ENCODE results near the gene CMSS1.
"Not testable (repeated sequence)": the region's sequence is repeated elsewhere in the genome, so short reads cannot be mapped to it uniquely, and the experiment has no call there.

CMSS1 gene

DNA sequence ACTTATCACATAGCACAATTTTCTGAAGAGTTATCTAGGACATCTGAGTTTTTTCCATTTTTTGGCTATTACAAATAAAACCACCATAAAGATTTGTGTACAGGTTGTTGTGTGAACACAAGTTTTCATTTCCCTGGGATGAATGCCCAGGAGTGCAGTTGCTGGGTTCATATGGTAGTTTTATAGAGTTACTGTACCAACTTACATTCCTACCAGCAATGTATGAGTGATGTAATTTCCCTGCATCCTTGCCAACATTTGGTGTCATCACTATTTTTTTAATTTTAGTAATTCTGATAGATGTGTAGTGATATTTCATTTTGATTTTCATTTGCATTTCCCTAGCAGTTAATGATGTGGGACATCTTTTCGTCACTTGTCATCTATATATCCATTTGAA lies 276.2 kb downstream of the CMSS1 start:
- no peaks in the 10 kb centered on the region for H3K36me3 ChIP-seq (ENCODE audit: control insufficient read depth in 4 of 4, insufficient read depth in 4 of 4, low read length in 3 of 4)
- ChIA-PET CTCF (no interaction called here), POLR2A (no interaction called here)
- no peaks in the 10 kb centered on the region for H3K9me3 ChIP-seq (ENCODE audit: control extremely low read depth in 1 of 5, control insufficient read depth in 4 of 5, insufficient read depth in 2 of 5, low read depth in 1 of 5, low read length in 4 of 5)
- no peak overlapping the region for H3K27ac ChIP-seq (ENCODE audit: insufficient read depth in 1 of 2, low read depth in 1 of 2, low read length in 2 of 2, poor library complexity in 1 of 2, severe bottlenecking in 2 of 2)
- WGBS (ENCODE audit: insufficient coverage) = no CpG with 5 or more reads among the region's 1 CpG
- no peaks in the 10 kb centered on the region for H3K27me3 ChIP-seq (replicated peaks in 2 of 5; ENCODE audit: control insufficient read depth in 4 of 5, insufficient read depth in 5 of 5, low read length in 4 of 5)
- H3K4me1 ChIP-seq (ENCODE audit: control extremely low read depth in 1 of 4, control insufficient read depth in 4 of 4, insufficient read depth in 4 of 4, low read length in 3 of 4) = peaks cover 0 to 14% (median 0%) of the 10 kb centered on the region in 4 experiments
- no peak for DNase-seq
- no peak overlapping the region for H3K4me3 ChIP-seq (ENCODE audit: control insufficient read depth in 1 of 7, extremely low read depth in 1 of 7, insufficient read depth in 4 of 7, low read depth in 2 of 7, low read length in 6 of 7)

DNA sequence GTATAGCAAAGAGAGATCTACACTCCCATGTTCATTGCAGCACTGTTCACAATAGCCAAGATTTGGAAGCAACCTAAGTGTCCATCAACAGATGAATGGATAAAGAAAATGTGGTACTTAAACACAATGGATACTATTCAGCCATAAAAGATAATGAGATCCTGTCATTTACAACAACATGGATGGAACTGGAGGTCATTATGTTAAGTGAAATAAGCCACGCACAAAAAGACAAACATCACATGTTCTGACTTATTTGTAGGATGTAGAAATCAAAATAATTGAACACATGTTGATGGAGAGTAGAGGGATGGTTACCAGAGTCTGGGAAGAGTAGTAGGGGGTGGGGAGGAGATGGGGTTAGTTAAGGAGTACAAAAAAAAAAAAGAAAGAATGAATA lies 278.6 kb downstream of the CMSS1 start:
- DNase-seq; H3K9me3 ChIP-seq (ENCODE audit: control extremely low read depth in 1 of 5, control insufficient read depth in 4 of 5, insufficient read depth in 2 of 5, low read depth in 1 of 5, low read length in 4 of 5); H3K4me1 ChIP-seq (ENCODE audit: control extremely low read depth in 1 of 4, control insufficient read depth in 4 of 4, insufficient read depth in 4 of 4, low read length in 3 of 4); H3K27me3 ChIP-seq (replicated peaks in 2 of 5; ENCODE audit: control insufficient read depth in 4 of 5, insufficient read depth in 5 of 5, low read length in 4 of 5); H3K4me3 ChIP-seq (ENCODE audit: control insufficient read depth in 1 of 7, extremely low read depth in 1 of 7, insufficient read depth in 4 of 7, low read depth in 2 of 7, low read length in 6 of 7); CTCF ChIA-PET; POLR2A ChIA-PET; H3K27ac ChIP-seq (ENCODE audit: insufficient read depth in 1 of 2, low read depth in 1 of 2, low read length in 2 of 2, poor library complexity in 1 of 2, severe bottlenecking in 2 of 2); H3K36me3 ChIP-seq (ENCODE audit: control insufficient read depth in 4 of 4, insufficient read depth in 4 of 4, low read length in 3 of 4): not testable (repeated sequence)
- WGBS (ENCODE audit: insufficient coverage) = no CpG with 5 or more reads among the region's 1 CpG

DNA sequence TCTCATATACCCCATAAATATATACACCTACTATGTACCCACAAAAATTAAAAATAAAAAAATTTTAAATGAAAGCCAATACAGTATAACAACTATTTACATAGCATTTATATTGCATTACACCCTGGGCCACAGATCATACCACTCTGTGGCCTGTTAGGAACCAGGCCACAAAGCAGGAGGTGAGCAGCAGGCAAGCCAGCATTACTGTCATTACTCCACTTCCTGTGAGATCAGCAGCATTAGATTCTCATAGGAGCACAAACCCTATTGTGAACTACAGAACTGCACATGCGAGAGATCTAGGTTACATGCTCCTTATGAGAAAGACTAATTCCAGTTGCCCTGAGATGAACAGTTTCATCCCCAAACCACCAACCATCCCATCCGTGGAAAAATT lies 279.2 kb downstream of the CMSS1 start:
- CTCF ChIA-PET = no interaction called here
- POLR2A ChIA-PET = no interaction called here
- WGBS (ENCODE audit: insufficient coverage) = no CpG with 5 or more reads among the region's 2 CpGs
- H3K9me3 ChIP-seq (ENCODE audit: control extremely low read depth in 1 of 5, control insufficient read depth in 4 of 5, insufficient read depth in 2 of 5, low read depth in 1 of 5, low read length in 4 of 5) = no peaks in the 10 kb centered on the region
- DNase-seq = no peak
- H3K27me3 ChIP-seq (replicated peaks in 2 of 5; ENCODE audit: control insufficient read depth in 4 of 5, insufficient read depth in 5 of 5, low read length in 4 of 5) = no peaks in the 10 kb centered on the region
- no peak overlapping the region for H3K27ac ChIP-seq (ENCODE audit: insufficient read depth in 1 of 2, low read depth in 1 of 2, low read length in 2 of 2, poor library complexity in 1 of 2, severe bottlenecking in 2 of 2)
- no peaks in the 10 kb centered on the region for H3K36me3 ChIP-seq (ENCODE audit: control insufficient read depth in 4 of 4, insufficient read depth in 4 of 4, low read length in 3 of 4)
- H3K4me1 ChIP-seq (ENCODE audit: control extremely low read depth in 1 of 4, control insufficient read depth in 4 of 4, insufficient read depth in 4 of 4, low read length in 3 of 4) = peaks cover 0 to 3% (median 0%) of the 10 kb centered on the region in 4 experiments
- no peak overlapping the region for H3K4me3 ChIP-seq (ENCODE audit: control insufficient read depth in 1 of 7, extremely low read depth in 1 of 7, insufficient read depth in 4 of 7, low read depth in 2 of 7, low read length in 6 of 7)

DNA sequence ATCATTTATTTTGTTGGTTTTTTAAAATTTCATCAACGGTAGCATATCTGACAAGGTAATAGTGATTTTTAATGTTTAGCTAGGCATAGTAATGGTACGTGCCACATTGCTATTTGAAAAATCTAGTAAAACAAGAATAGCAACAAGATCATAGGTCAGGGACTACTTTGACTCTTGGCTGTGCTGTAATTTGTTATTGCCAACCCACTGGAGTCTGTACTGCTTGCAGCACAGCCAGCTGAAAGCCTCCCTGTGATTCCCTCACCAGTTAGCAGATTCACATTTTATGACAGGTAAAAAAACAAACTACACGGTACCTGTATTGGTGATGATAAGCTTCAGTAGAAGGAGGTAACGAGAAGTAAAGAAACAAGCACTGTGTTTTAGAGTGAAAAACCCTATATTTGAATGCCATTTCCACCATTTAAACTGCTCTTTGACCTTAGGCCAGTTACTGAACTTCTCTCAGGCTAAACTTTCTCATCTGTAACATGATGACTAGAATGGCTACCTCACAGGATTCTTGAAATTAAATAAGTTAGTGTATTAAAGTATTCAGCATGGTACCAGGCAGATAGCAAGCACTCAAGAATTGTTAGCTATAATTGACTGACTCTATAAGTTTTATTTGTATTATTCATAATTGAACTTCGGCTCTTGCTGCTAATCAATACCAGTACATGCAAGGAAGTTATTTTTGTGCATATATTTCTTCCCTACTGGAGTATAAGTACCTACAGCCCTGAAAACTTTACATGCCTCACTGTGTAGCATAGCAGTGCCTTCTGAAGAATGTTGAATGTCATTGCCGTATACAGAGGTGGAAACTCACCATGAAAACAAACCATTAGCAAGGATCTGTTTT lies 280.5 kb downstream of the CMSS1 start:
- ChIA-PET CTCF (interaction anchor here (1.0 kb wide), 1 partner anchor 13 kb away, joined by 3 read pairs; no protein-coding TSS in a partner anchor), POLR2A (no interaction called here)
- WGBS (ENCODE audit: insufficient coverage) = 83% methylated on average over 1 of the region's 6 CpGs
- DNase-seq = no peak
- Histone ChIP-seq H3K4me3 (ENCODE audit: control insufficient read depth in 1 of 7, extremely low read depth in 1 of 7, insufficient read depth in 4 of 7, low read depth in 2 of 7, low read length in 6 of 7) (no peak overlapping the region), H3K36me3 (ENCODE audit: control insufficient read depth in 4 of 4, insufficient read depth in 4 of 4, low read length in 3 of 4) (no peaks in the 10 kb centered on the region), H3K4me1 (ENCODE audit: control extremely low read depth in 1 of 4, control insufficient read depth in 4 of 4, insufficient read depth in 4 of 4, low read length in 3 of 4) (peaks cover 0 to 3% (median 0%) of the 10 kb centered on the region in 4 experiments), H3K27ac (ENCODE audit: insufficient read depth in 1 of 2, low read depth in 1 of 2, low read length in 2 of 2, poor library complexity in 1 of 2, severe bottlenecking in 2 of 2) (no peak overlapping the region), H3K27me3 (replicated peaks in 2 of 5; ENCODE audit: control insufficient read depth in 4 of 5, insufficient read depth in 5 of 5, low read length in 4 of 5) (no peaks in the 10 kb centered on the region), H3K9me3 (ENCODE audit: control extremely low read depth in 1 of 5, control insufficient read depth in 4 of 5, insufficient read depth in 2 of 5, low read depth in 1 of 5, low read length in 4 of 5) (no peaks in the 10 kb centered on the region)

DNA sequence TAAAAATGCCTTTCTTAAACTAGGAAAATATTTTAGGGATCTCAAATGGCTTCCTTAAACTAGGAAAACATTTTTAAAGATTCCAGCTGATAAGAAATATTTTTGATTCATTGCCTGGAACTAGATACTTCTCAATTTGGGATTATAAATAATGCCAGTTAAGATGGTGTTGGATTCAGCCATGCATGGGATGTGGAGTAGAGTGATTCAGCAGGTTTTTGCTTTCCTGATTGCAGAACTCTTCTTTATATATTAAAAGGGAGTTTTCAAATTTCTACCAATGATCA lies 281.1 kb downstream of the CMSS1 start:
- Histone ChIP-seq H3K4me3 (ENCODE audit: control insufficient read depth in 1 of 7, extremely low read depth in 1 of 7, insufficient read depth in 4 of 7, low read depth in 2 of 7, low read length in 6 of 7) (no peak overlapping the region), H3K4me1 (ENCODE audit: control extremely low read depth in 1 of 4, control insufficient read depth in 4 of 4, insufficient read depth in 4 of 4, low read length in 3 of 4) (peaks cover 0 to 3% (median 0%) of the 10 kb centered on the region in 4 experiments), H3K27ac (ENCODE audit: insufficient read depth in 1 of 2, low read depth in 1 of 2, low read length in 2 of 2, poor library complexity in 1 of 2, severe bottlenecking in 2 of 2) (no peak overlapping the region), H3K27me3 (replicated peaks in 2 of 5; ENCODE audit: control insufficient read depth in 4 of 5, insufficient read depth in 5 of 5, low read length in 4 of 5) (no peaks in the 10 kb centered on the region), H3K36me3 (ENCODE audit: control insufficient read depth in 4 of 4, insufficient read depth in 4 of 4, low read length in 3 of 4) (no peaks in the 10 kb centered on the region), H3K9me3 (ENCODE audit: control extremely low read depth in 1 of 5, control insufficient read depth in 4 of 5, insufficient read depth in 2 of 5, low read depth in 1 of 5, low read length in 4 of 5) (no peaks in the 10 kb centered on the region)
- ChIA-PET CTCF (no interaction called here), POLR2A (no interaction called here)
- no peak for DNase-seq

DNA sequence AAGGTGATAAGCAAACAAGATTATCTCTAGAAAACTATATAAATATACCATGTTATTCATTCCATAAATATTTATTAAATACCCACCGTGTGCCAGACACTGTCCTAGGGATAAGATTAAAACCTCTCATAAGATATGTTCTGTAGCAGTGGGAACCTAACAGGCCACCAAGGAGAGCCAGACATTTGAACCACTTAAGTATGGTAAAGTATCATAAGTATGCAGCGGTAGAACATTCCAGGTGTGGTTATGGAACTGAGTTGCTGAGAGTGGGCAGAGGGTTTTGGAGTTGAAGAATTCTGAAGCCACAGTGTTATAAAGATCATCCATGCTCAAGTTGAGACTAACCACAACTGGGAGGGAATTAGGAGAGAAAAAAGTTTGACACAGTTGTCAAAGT lies 282.0 kb downstream of the CMSS1 start:
- no peaks in the 10 kb centered on the region for H3K9me3 ChIP-seq (ENCODE audit: control extremely low read depth in 1 of 5, control insufficient read depth in 4 of 5, insufficient read depth in 2 of 5, low read depth in 1 of 5, low read length in 4 of 5)
- H3K36me3 ChIP-seq (ENCODE audit: control insufficient read depth in 4 of 4, insufficient read depth in 4 of 4, low read length in 3 of 4) = peaks cover 0 to 2% (median 0%) of the 10 kb centered on the region in 4 experiments
- POLR2A ChIA-PET = no interaction called here
- DNase-seq = no peak
- H3K27ac ChIP-seq (ENCODE audit: insufficient read depth in 1 of 2, low read depth in 1 of 2, low read length in 2 of 2, poor library complexity in 1 of 2, severe bottlenecking in 2 of 2) = no peak overlapping the region
- H3K4me3 ChIP-seq (ENCODE audit: control insufficient read depth in 1 of 7, extremely low read depth in 1 of 7, insufficient read depth in 4 of 7, low read depth in 2 of 7, low read length in 6 of 7) = no peak overlapping the region
- CTCF ChIA-PET = no interaction called here
- H3K27me3 ChIP-seq (replicated peaks in 2 of 5; ENCODE audit: control insufficient read depth in 4 of 5, insufficient read depth in 5 of 5, low read length in 4 of 5) = no peaks in the 10 kb centered on the region
- 100% methylated on average over 1 of the region's 2 CpGs for WGBS (ENCODE audit: insufficient coverage)
- H3K4me1 ChIP-seq (ENCODE audit: control extremely low read depth in 1 of 4, control insufficient read depth in 4 of 4, insufficient read depth in 4 of 4, low read length in 3 of 4) = peaks cover 0 to 3% (median 0%) of the 10 kb centered on the region in 4 experiments

DNA sequence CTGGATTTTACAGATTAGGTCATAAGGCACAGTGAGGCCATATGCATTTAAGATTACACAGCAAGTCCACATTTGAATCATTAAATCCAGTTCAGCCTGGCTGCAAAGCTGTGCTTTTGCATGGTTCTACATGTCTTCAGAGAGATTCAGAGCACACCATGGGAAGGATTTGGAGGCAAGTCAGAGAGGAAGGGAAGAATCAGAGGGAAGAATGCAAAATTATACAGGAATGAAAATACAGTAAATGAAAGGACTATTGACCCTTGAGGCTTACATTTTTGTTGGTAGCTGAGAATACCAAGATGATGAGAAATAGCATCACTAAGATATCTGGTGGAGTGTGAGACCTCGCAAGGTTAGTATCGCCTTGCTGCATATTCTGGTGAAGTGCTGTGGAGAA lies 282.8 kb downstream of the CMSS1 start:
- Histone ChIP-seq H3K27ac (ENCODE audit: insufficient read depth in 1 of 2, low read depth in 1 of 2, low read length in 2 of 2, poor library complexity in 1 of 2, severe bottlenecking in 2 of 2) (no peak overlapping the region), H3K27me3 (replicated peaks in 2 of 5; ENCODE audit: control insufficient read depth in 4 of 5, insufficient read depth in 5 of 5, low read length in 4 of 5) (no peaks in the 10 kb centered on the region), H3K36me3 (ENCODE audit: control insufficient read depth in 4 of 4, insufficient read depth in 4 of 4, low read length in 3 of 4) (peaks cover 0 to 2% (median 0%) of the 10 kb centered on the region in 4 experiments), H3K4me1 (ENCODE audit: control extremely low read depth in 1 of 4, control insufficient read depth in 4 of 4, insufficient read depth in 4 of 4, low read length in 3 of 4) (peaks cover 0 to 4% (median 2%) of the 10 kb centered on the region in 4 experiments), H3K4me3 (ENCODE audit: control insufficient read depth in 1 of 7, extremely low read depth in 1 of 7, insufficient read depth in 4 of 7, low read depth in 2 of 7, low read length in 6 of 7) (no peak overlapping the region), H3K9me3 (ENCODE audit: control extremely low read depth in 1 of 5, control insufficient read depth in 4 of 5, insufficient read depth in 2 of 5, low read depth in 1 of 5, low read length in 4 of 5) (no peaks in the 10 kb centered on the region)
- no peak for DNase-seq
- CTCF ChIA-PET = interaction anchor here (1.2 kb wide), 1 partner anchor 10 kb away, joined by 3 read pairs; no protein-coding TSS in a partner anchor
- 100% methylated on average over 2 of the region's 2 CpGs for WGBS (ENCODE audit: insufficient coverage)
- POLR2A ChIA-PET = no interaction called here
